Measurements from ENCODE around the gene NDP.
"Not testable (repeated sequence)": the region's sequence is repeated elsewhere in the genome, so short reads cannot be mapped to it uniquely, and the experiment has no call there.

The NDP gene

GRCh38 chrX:43969504-43970501, 3.4 kb downstream of the NDP start:
- no peak for DNase-seq

GRCh38 chrX:43968359-43968781, 4.8 kb downstream of the NDP start:
- no peak for DNase-seq

- no peak for DNase-seq
These were observed 8.3 kb downstream of the NDP start for GRCh38 chrX:43964936-43965335.

- no peak for DNase-seq
These were observed 9.5 kb downstream of the NDP start for GRCh38 chrX:43963726-43964125.

GRCh38 chrX:43962636-43963035, 10.6 kb downstream of the NDP start:
- DNase-seq = no peak

GRCh38 chrX:43961699-43962098, 11.5 kb downstream of the NDP start:
- DNase-seq = no peak

GRCh38 chrX:43958529-43958928, 14.7 kb downstream of the NDP start:
- no peak for DNase-seq

GRCh38 chrX:43956034-43956433, 17.2 kb downstream of the NDP start:
- DNase-seq = no peak

- DNase-seq = no peak
These were observed 20.0 kb downstream of the NDP start for GRCh38 chrX:43953218-43953617.

- DNase-seq = no peak
These were observed 23.5 kb downstream of the NDP start for GRCh38 chrX:43949669-43950068.

GRCh38 chrX:43940816-43941474, 32.2 kb downstream of the NDP start:
- no peak for DNase-seq

GRCh38 chrX:43939187-43939926, 33.8 kb downstream of the NDP start:
- no peak for DNase-seq

GRCh38 chrX:43922032-43922431, 51.2 kb downstream of the NDP start:
- not testable (repeated sequence) for DNase-seq

GRCh38 chrX:43910772-43911171, 62.4 kb downstream of the NDP start:
- not testable (repeated sequence) for DNase-seq

GRCh38 chrX:43910012-43910411, 63.2 kb downstream of the NDP start:
- DNase-seq = no peak

GRCh38 chrX:43909141-43909540, 64.0 kb downstream of the NDP start:
- no peak for DNase-seq

- DNase-seq = no peak
These were observed 73.0 kb downstream of the NDP start for GRCh38 chrX:43899878-43900815.
